ENCODE results near the gene SRGAP3. TPM values are rescaled to one million over a fixed set of nuclear protein-coding genes. Genes with fewer than 3 reads are reported as not detected.

The SRGAP3 gene
- total and polyA plus RNA-seq, 2 experiments from 2014 or later, result 6.0 to 15.7 TPM

DNA sequence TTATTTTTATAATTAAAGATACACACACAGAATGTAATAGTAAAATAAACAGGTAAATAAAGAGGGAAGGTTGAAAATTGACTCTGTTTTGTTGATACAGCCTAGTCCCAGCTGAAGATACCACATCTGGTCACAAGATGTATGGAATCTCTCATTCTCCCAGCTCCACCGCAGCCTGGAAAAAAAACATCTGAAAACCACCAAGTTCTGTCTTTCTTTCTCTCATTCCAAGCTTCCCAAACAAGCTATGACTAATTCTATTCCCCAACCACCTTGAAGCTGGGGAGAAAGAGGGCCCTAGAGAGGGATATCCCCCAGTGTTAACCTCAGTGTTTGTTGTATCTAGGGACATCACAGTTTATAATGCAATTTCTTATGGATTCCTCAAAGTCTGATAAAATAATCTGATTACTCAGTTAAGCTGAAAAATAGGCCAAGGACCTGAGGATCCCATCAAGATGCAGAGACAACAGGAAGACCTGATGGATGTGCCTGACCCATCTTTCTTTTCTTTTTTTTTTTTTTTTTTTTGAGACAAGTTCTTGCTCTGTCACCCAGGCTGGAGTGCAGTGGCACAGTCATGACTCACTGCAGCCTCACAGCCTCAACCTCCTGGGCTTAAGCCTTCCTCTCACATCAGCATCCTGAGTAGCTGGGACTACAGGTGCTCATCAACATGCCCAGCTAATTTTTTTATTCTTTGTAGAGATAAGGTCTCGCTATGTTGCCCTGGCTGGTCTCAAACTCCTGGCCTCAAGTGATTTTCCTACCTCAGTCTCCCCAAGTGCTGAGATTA is 38.1 kb downstream of the SRGAP3 start:
- TF ChIP-seq, protein P1, sequence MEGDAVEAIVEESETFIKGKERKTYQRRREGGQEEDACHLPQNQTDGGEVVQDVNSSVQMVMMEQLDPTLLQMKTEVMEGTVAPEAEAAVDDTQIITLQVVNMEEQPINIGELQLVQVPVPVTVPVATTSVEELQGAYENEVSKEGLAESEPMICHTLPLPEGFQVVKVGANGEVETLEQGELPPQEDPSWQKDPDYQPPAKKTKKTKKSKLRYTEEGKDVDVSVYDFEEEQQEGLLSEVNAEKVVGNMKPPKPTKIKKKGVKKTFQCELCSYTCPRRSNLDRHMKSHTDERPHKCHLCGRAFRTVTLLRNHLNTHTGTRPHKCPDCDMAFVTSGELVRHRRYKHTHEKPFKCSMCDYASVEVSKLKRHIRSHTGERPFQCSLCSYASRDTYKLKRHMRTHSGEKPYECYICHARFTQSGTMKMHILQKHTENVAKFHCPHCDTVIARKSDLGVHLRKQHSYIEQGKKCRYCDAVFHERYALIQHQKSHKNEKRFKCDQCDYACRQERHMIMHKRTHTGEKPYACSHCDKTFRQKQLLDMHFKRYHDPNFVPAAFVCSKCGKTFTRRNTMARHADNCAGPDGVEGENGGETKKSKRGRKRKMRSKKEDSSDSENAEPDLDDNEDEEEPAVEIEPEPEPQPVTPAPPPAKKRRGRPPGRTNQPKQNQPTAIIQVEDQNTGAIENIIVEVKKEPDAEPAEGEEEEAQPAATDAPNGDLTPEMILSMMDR (IDR thresholded peaks at IDR 0.05; ENCODE audit: low read depth, low read length), result no peak
- Histone ChIP-seq H3K9me3 (ENCODE audit: low read depth) (no peaks in the 10 kb centered on the region), H3K27me3 (peaks cover 9% of the 10 kb centered on the region), H3K4me3 (no peak overlapping the region), H3K4me1 (ENCODE audit: low read depth) (no peaks in the 10 kb centered on the region), H3K36me3 (no peaks in the 10 kb centered on the region), H3K27ac (no peak overlapping the region)
- peak in 1 of 2 donors; percentile 64 for DNase-seq (ENCODE audit: low read depth in 1 of 2, low spot score in 1 of 2)

DNA sequence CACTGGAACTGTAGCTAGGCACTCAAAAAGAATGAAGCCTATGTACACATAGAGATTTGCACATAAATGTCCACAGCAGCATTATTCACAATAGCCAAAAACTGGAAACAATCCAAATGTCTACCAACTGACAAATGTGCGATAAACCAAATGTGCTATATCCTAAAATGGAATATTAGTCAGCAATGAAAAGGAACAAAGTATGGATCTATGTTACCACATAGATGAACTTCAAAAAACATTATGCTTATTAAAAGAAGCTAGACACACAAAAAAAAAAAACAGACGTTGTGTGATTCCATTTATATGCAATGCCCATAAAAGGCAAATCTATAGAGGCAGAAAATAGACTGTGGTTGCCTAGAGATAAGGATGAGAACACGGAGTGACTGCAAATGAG is 39.7 kb downstream of the SRGAP3 start:
- Histone ChIP-seq H3K4me1 (ENCODE audit: low read depth) (no peaks in the 10 kb centered on the region), H3K36me3 (no peaks in the 10 kb centered on the region)
- TF ChIP-seq, protein P1 (IDR thresholded peaks at IDR 0.05; ENCODE audit: low read depth, low read length), result no peak

DNA sequence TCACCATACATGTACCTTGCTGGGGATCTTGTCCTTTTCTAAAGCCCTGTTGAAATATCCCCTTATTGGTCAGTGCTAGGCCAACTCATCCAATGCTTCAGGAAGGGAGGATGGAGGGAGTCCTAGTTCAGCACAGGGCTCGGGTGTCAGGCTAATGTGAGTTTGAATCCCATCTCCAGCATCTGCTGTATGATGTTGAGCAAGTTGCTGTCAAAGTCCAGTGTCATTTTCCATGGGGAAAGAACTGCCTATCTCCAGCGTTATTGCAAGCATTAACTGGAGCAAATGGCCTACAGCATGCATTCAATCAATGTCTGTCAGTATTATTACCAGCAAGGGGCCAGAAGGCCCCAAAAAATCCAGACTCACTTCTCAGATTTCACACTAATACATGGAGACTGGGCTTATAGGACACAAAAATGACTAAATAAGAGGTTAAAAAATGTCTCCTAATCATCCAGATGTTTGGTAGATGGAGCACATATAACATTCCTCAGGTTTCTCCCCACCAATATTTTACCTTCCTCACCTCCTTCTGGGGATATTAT is 40.8 kb downstream of the SRGAP3 start:
- DNase-seq (ENCODE audit: low read depth in 1 of 2, low spot score in 1 of 2), result no peak
- Histone ChIP-seq H3K36me3 (no peaks in the 10 kb centered on the region), H3K9me3 (ENCODE audit: low read depth) (no peaks in the 10 kb centered on the region), H3K4me3 (no peak overlapping the region), H3K27ac (no peak overlapping the region), H3K4me1 (ENCODE audit: low read depth) (peaks cover 10% of the 10 kb centered on the region), H3K27me3 (peaks cover 9% of the 10 kb centered on the region)
- TF ChIP-seq, protein P1 (IDR thresholded peaks at IDR 0.05; ENCODE audit: low read depth, low read length), result no peak

More for the DNA sequence above, 39.7 kb downstream of the SRGAP3 start:
- DNase-seq (ENCODE audit: low read depth in 1 of 2, low spot score in 1 of 2), result no peak
- Histone ChIP-seq H3K27me3 (peaks cover 9% of the 10 kb centered on the region), H3K4me3 (no peak overlapping the region), H3K9me3 (ENCODE audit: low read depth) (no peaks in the 10 kb centered on the region), H3K27ac (no peak overlapping the region)

DNA sequence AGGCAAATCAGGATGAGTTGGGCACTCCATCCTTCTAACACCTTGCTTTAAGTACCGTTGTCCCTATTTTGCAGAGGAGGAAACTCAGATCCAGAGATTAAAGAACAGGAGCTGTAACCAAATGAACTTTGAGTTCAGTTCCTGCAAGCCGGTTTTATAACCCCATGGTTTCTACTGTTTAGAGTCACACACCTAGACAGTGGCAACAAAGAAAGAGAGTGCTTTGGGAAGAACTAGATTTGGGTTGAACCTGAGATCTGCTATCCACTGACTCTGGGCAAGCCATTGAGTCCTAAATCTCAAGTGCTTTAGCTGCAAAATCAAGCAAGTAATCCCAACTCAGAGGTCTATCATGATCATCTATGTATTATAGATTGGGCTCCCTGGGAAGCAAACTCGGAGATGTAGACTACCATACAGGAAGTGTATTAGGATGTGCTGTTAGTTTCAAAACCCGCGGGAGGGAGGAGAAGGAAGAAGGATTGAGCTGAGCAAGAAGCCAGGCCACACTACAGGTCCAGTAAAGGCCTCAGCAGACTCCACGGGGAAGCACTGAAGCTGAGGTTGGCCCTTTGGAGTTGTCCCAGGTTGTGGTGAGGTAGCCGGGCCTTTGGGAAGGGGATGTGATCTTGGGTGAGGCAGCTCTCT is 42.2 kb downstream of the SRGAP3 start:
- no peak for DNase-seq (ENCODE audit: low read depth in 1 of 2, low spot score in 1 of 2)
- Histone ChIP-seq H3K36me3 (no peaks in the 10 kb centered on the region), H3K4me3 (no peak overlapping the region), H3K9me3 (ENCODE audit: low read depth) (no peaks in the 10 kb centered on the region), H3K4me1 (ENCODE audit: low read depth) (peaks cover 10% of the 10 kb centered on the region), H3K27me3 (peaks cover 9% of the 10 kb centered on the region), H3K27ac (no peak overlapping the region)
- TF ChIP-seq, protein P1 (IDR thresholded peaks at IDR 0.05; ENCODE audit: low read depth, low read length), result no peak

DNA sequence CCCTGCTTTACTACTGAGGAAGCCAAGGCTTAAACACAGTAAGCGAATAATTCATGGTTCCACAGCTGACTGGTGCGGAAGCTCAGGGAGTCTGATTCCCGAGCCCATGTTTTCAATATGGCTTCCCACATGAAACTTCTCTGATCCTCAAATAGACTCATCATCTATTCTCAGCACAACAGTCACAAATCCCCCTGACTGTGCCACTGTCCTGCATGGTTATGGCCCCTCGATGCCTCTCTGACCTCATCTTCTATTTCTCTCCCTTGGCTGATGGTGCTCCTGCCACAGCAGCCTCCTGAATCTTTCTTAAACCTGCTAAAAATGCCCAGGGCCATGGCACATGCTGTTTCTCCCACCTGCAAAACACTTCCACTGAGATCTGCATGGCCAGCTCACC is 43.2 kb downstream of the SRGAP3 start:
- Histone ChIP-seq H3K27ac (no peak overlapping the region), H3K27me3 (peaks cover 9% of the 10 kb centered on the region), H3K4me3 (no peak overlapping the region), H3K9me3 (ENCODE audit: low read depth) (no peaks in the 10 kb centered on the region), H3K36me3 (no peaks in the 10 kb centered on the region), H3K4me1 (ENCODE audit: low read depth) (peaks cover 10% of the 10 kb centered on the region)
- DNase-seq (ENCODE audit: low read depth in 1 of 2, low spot score in 1 of 2), result no peak
- TF ChIP-seq, protein P1 (IDR thresholded peaks at IDR 0.05; ENCODE audit: low read depth, low read length), result no peak
